Measurements from ENCODE around the gene OR52K2. TPM values are rescaled to one million over a fixed set of nuclear protein-coding genes. Genes with fewer than 3 reads are reported as not detected.
"Not testable (repeated sequence)": the region's sequence is repeated elsewhere in the genome, so short reads cannot be mapped to it uniquely, and the experiment has no call there.

The OR52K2 gene
- total and polyA plus RNA-seq, 2 donors (not counting 1 experiment from before 2014, with no cell fraction given), result not detected

GRCh38 chr11:4484310-4484709, 35.2 kb downstream of the OR52K2 start:
- no peaks in the 10 kb centered on the region for H3K9me3 ChIP-seq (ENCODE audit: control insufficient read depth, insufficient read depth, low read depth, low read length)
- no peaks in the 10 kb centered on the region for H3K4me1 ChIP-seq (ENCODE audit: control insufficient read depth, extremely low read depth, insufficient read depth, low read length)
- no peaks in the 10 kb centered on the region for H3K36me3 ChIP-seq (ENCODE audit: control insufficient read depth, insufficient read depth, low read length)
- no peaks in the 10 kb centered on the region for H3K79me2 ChIP-seq (ENCODE audit: control insufficient read depth, insufficient read depth, low read length)
- no peak overlapping the region for H3K9ac ChIP-seq (ENCODE audit: insufficient read depth, low read length)
- no peak overlapping the region for H3K4me2 ChIP-seq (ENCODE audit: extremely low read depth, insufficient read depth, low read length)
- no peak for DNase-seq (ENCODE audit: low read depth in 2 of 2)
- H2AFZ ChIP-seq (ENCODE audit: low read length), result no peak overlapping the region
- no peaks in the 10 kb centered on the region for H3K27me3 ChIP-seq (ENCODE audit: control insufficient read depth, insufficient read depth, low read length)
- TF ChIP-seq, protein P1, sequence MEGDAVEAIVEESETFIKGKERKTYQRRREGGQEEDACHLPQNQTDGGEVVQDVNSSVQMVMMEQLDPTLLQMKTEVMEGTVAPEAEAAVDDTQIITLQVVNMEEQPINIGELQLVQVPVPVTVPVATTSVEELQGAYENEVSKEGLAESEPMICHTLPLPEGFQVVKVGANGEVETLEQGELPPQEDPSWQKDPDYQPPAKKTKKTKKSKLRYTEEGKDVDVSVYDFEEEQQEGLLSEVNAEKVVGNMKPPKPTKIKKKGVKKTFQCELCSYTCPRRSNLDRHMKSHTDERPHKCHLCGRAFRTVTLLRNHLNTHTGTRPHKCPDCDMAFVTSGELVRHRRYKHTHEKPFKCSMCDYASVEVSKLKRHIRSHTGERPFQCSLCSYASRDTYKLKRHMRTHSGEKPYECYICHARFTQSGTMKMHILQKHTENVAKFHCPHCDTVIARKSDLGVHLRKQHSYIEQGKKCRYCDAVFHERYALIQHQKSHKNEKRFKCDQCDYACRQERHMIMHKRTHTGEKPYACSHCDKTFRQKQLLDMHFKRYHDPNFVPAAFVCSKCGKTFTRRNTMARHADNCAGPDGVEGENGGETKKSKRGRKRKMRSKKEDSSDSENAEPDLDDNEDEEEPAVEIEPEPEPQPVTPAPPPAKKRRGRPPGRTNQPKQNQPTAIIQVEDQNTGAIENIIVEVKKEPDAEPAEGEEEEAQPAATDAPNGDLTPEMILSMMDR (conservative IDR thresholded peaks at IDR 0.05 in 1 of 2, IDR thresholded peaks at IDR 0.05 in 1 of 2; ENCODE audit: low read depth in 1 of 2, low read length in 2 of 2), result no peak
- no peak for TF ChIP-seq EZH2 (IDR thresholded peaks at IDR 0.05; ENCODE audit: low read length, missing control alignments)
- no peak overlapping the region for H3K27ac ChIP-seq (ENCODE audit: insufficient read depth, low read length)
- H4K20me1 ChIP-seq (ENCODE audit: control insufficient read depth, extremely low read depth, insufficient read depth, low read length), result no peaks in the 10 kb centered on the region
- H3K4me3 ChIP-seq (replicated peaks in 1 of 4; ENCODE audit: control extremely low read depth in 1 of 4, insufficient read depth in 1 of 4, low read depth in 3 of 4, low read length in 4 of 4), result no peak overlapping the region

- not testable (repeated sequence) for H2AFZ ChIP-seq (ENCODE audit: low read length); H4K20me1 ChIP-seq (ENCODE audit: control insufficient read depth, extremely low read depth, insufficient read depth, low read length); H3K27ac ChIP-seq (ENCODE audit: insufficient read depth, low read length); H3K79me2 ChIP-seq (ENCODE audit: control insufficient read depth, insufficient read depth, low read length); H3K4me2 ChIP-seq (ENCODE audit: extremely low read depth, insufficient read depth, low read length); H3K4me3 ChIP-seq (replicated peaks in 1 of 4; ENCODE audit: control extremely low read depth in 1 of 4, insufficient read depth in 1 of 4, low read depth in 3 of 4, low read length in 4 of 4); DNase-seq (ENCODE audit: low read depth in 2 of 2); H3K36me3 ChIP-seq (ENCODE audit: control insufficient read depth, insufficient read depth, low read length); H3K9me3 ChIP-seq (ENCODE audit: control insufficient read depth, insufficient read depth, low read depth, low read length); H3K27me3 ChIP-seq (ENCODE audit: control insufficient read depth, insufficient read depth, low read length); H3K9ac ChIP-seq (ENCODE audit: insufficient read depth, low read length); H3K4me1 ChIP-seq (ENCODE audit: control insufficient read depth, extremely low read depth, insufficient read depth, low read length)
Observed at GRCh38 chr11:4491405-4491804, 42.3 kb downstream of the OR52K2 start.

GRCh38 chr11:4491878-4492606, 42.9 kb downstream of the OR52K2 start:
- H3K27ac ChIP-seq (ENCODE audit: insufficient read depth, low read length), result no peak overlapping the region
- DNase-seq (ENCODE audit: low read depth in 2 of 2), result no peak
- no peak overlapping the region for H3K4me2 ChIP-seq (ENCODE audit: extremely low read depth, insufficient read depth, low read length)
- H3K9me3 ChIP-seq (ENCODE audit: control insufficient read depth, insufficient read depth, low read depth, low read length), result no peaks in the 10 kb centered on the region
- no peak overlapping the region for H3K4me3 ChIP-seq (replicated peaks in 1 of 4; ENCODE audit: control extremely low read depth in 1 of 4, insufficient read depth in 1 of 4, low read depth in 3 of 4, low read length in 4 of 4)
- no peak overlapping the region for H2AFZ ChIP-seq (ENCODE audit: low read length)
- no peaks in the 10 kb centered on the region for H3K79me2 ChIP-seq (ENCODE audit: control insufficient read depth, insufficient read depth, low read length)
- TF ChIP-seq, protein P1 (conservative IDR thresholded peaks at IDR 0.05 in 1 of 2, IDR thresholded peaks at IDR 0.05 in 1 of 2; ENCODE audit: low read depth in 1 of 2, low read length in 2 of 2), result no peak
- no peak for TF ChIP-seq EZH2 (IDR thresholded peaks at IDR 0.05; ENCODE audit: low read length, missing control alignments)
- H4K20me1 ChIP-seq (ENCODE audit: control insufficient read depth, extremely low read depth, insufficient read depth, low read length), result no peaks in the 10 kb centered on the region
- no peak overlapping the region for H3K9ac ChIP-seq (ENCODE audit: insufficient read depth, low read length)
- no peaks in the 10 kb centered on the region for H3K27me3 ChIP-seq (ENCODE audit: control insufficient read depth, insufficient read depth, low read length)
- H3K36me3 ChIP-seq (ENCODE audit: control insufficient read depth, insufficient read depth, low read length), result no peaks in the 10 kb centered on the region
- no peaks in the 10 kb centered on the region for H3K4me1 ChIP-seq (ENCODE audit: control insufficient read depth, extremely low read depth, insufficient read depth, low read length)

Measured in fibroblast of lung (primary cell).